GM19328 (cell line): ENCODE results near the gene AQP12B.
"Not testable (repeated sequence)": the region's sequence is repeated elsewhere in the genome, so short reads cannot be mapped to it uniquely, and the experiment has no call there.

ENCODE experiments used
- ATAC-seq: cut with Tn5 transposase; IDR thresholded peaks from one replicate; pipeline ENCODE4 v1.9.1; 2021; ENCODE audit warnings: mild to moderate bottlenecking, moderate library complexity; ENCODE audit not compliant: unreplicated experiment

AQP12B gene

GRCh38 chr2:240701736-240702639, 19.3 kb upstream of the AQP12B start:
- no peak for ATAC-seq

- no peak for ATAC-seq
Measured at GRCh38 chr2:240701091-240701735, 18.5 kb upstream of the AQP12B start.

DNA sequence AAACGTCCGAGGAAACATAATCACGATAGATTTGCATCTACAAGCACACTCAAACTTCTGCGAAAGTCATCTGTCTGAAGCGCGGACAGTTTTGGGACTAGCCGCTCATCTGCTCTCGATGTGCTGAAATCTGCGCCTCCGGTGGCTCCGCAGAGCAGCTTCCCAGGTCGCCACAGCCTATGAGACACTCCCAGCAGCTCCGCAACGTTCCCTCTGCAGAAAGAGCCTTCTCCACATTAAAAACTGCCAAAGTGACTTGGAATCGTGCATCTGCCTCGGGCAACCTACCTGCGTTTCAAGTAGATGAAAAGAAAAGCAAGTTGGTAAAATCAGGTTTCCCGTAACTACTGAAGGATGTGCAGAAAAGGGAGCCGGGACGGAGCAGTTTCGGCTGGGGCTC, 17.9 kb upstream of the AQP12B start:
- ATAC-seq = not testable (repeated sequence)

DNA sequence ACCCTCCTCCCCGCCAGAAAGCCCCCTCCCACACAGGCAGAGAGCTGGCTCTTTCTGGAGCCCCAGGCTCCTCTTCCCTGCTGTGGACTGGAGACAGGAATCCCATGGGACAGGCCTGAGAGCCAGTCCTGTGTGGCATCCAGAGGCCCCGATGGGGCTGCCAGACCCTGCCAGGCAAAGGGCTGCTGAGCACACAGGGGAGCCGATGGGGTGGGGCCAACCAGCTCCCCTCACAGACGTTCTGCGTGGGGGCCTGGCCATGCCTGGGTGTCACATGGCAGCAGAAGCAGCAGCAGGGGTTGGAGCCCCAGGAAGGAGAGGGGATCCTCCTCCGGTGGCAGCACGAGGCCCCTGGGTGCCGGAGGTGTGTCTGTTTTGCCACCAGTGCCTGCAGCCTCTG, 17.1 kb upstream of the AQP12B start:
- not testable (repeated sequence) for ATAC-seq

GRCh38 chr2:240698852-240699561, 16.3 kb upstream of the AQP12B start:
- ATAC-seq = not testable (repeated sequence)

DNA sequence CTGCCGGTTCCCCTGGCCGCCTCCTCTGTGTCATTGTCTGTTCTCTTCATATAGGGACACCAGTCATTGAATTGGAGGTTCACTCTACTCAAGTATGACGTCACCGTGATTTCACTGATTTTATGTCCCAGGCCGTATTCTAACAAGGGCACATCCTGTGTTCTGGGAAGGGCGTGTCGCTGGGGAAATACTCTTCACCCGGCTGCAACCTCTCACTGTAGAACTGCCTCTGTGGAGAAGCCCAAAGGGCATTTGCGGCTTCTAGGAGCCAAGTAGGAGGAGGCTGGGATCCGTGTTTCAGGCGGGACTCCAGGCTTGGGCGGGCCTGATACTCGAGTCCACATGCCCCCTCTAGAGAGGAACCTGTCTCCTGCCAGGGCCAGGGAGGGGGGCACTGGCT, 13.8 kb upstream of the AQP12B start:
- not testable (repeated sequence) for ATAC-seq

DNA sequence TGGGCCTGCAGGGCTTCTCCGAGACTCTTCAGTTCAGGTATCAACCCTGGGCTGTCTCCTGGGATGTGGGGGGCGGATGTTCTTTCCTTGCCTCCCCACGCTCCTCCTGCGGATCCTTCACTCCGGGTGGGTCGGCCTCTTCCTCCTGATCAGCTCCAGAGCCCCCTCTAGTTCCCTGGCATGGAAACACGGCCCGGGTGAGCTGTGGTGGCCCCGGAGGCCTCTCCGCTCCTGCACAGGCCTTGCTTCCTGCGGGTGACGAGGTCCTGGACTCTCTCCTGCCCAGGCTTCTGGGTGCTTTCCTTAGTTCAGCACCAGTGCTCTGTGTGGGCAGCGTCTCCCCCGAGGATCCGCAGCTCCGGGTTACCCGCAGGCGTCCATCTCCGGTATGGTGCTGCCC, 12.9 kb upstream of the AQP12B start:
- not testable (repeated sequence) for ATAC-seq

DNA sequence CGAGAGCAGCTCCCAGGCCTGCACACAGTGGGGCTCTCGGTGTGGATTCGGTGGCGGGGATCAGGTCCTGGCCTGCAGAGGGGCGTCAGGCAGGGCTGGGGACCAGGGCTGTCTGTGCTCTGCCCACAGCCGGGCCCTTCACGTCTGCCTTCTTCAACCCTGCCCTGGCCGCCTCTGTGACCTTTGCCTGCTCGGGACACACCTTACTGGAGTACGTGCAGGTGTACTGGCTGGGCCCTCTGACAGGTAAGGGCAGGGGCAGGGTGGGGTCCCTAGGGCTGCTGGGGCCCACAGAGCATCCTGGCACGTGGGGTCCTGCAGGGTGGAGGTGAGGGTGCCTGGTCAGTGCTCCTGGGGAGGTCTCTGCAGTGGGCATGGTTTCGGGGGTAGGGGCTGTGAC, 11.6 kb upstream of the AQP12B start:
- not testable (repeated sequence) for ATAC-seq

DNA sequence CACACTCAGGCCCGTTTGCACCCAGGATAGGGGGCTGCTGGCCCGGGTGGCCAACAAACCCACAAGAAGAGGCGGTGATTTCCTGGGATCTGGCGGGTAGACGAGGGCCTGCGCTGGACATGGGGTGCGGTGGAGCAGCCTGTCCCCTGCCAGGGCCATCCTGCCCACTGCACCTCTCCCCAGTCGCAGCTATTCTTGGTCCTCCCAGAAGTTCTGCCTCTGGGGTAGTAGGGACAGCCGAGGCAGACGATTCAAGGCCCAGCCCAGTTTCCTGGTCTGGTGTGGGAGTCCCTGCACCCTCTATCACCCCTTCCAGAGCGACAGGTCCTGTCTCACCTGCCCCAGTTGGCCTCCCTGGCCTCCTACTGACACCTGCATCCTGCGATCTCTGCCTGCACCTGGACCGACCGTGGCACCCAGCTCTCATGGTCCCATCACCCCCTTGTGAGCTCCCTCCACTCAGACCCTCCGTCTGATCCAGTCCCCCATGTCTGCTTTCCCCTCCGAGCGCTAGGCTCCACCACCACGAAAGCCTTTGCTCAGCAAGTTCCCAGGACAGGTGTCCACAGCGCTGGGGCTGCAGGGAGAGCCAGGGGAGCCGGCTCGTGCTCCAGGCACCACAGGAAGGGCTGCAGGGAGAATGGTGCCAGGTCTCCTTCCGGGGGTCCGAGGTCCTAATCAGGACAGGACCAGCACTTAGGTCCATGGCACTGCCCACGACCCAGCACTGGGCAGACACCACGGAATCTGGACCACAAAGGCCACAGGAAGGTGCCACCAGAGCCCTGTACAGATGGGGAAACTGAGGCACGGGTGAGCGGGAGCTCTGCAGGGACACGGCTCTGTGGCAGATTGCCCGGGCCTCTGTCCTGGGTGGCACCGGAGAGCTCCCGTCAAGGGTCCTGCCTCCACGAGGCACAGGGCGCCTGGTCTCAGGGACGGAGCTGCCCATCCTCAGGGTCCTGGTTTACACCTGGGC, 10.2 kb upstream of the AQP12B start:
- ATAC-seq = not testable (repeated sequence)

GRCh38 chr2:240691631-240692420, 9.1 kb upstream of the AQP12B start, which contains the start of gene AQP12A:
TSS of gene AQP12A (plus strand) at chr2:240691866. CDS start at chr2:240691914, 48 bp downstream.
- not testable (repeated sequence) for ATAC-seq

DNA sequence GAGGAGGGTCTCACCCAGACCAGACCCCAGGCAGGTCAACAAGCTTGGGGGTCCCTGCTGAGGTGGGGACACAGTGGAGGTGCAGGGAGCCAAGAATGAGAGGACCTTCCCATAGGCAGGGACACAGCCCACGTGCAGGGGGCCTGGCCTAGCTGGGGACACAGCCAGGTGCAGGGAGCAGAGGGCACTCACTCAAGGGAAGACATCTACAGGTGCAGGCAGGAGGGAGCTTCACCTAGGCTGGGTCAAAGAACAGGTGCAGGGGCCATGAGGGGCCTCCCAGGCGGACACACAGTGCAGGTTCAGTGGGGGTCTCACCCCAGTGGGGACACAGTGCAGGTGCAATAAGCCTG, 8.4 kb upstream of the AQP12B start:
- ATAC-seq = not testable (repeated sequence)

DNA sequence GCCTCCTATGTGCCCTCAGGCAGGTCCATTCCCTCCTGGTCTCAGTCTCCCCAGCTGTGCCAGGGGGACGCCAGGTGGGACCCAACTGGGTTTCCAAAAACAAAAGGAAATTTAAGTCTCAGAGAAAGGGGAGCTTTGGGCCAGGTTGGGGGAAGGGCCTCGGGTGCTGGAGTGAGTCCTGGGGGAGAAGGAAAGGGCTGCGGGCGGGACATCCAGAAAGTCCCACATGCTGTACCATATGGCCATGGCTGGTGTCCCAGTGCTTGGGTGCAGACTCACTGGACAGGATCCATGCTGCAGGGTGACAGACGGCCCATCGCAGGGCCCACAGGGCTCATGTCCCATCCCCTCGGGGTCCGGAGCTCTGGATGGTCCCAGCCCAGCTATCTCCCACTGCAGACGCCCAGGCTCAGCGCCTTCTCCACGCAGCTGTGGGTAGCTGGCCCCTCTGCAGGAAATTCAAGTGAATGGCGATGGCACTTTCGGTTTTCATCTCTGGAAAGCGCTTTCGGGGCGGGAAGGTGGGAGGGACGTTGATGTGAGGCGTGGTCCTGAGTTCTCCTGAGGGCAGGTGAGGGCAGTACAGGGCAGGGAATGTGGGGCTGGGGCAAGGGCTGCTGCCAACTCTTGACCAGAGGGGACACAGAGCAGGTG, 7.9 kb upstream of the AQP12B start:
- ATAC-seq = not testable (repeated sequence)

DNA sequence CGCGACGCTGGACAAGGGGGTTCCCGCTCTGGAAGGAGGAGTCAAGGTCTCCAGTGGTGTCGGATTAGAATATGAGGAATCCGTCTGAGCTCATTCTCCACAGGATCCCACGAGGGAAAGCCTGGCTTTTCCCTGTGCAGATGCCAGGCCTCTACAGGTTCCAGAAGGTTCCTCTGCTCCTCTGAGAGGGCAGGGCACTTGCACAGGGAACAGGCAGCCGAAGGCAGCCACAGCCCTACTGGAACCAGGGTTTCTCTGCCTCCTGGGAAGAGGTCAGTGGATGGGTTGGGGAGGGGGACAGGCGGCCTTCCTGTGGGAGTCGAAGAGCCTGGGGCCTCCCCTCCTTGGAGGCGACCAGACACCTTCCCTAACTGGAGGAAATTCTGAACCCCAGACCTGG, 7.3 kb upstream of the AQP12B start:
- no peak for ATAC-seq

- no peak for ATAC-seq
Measured at GRCh38 chr2:240688553-240688919, 5.9 kb upstream of the AQP12B start.

DNA sequence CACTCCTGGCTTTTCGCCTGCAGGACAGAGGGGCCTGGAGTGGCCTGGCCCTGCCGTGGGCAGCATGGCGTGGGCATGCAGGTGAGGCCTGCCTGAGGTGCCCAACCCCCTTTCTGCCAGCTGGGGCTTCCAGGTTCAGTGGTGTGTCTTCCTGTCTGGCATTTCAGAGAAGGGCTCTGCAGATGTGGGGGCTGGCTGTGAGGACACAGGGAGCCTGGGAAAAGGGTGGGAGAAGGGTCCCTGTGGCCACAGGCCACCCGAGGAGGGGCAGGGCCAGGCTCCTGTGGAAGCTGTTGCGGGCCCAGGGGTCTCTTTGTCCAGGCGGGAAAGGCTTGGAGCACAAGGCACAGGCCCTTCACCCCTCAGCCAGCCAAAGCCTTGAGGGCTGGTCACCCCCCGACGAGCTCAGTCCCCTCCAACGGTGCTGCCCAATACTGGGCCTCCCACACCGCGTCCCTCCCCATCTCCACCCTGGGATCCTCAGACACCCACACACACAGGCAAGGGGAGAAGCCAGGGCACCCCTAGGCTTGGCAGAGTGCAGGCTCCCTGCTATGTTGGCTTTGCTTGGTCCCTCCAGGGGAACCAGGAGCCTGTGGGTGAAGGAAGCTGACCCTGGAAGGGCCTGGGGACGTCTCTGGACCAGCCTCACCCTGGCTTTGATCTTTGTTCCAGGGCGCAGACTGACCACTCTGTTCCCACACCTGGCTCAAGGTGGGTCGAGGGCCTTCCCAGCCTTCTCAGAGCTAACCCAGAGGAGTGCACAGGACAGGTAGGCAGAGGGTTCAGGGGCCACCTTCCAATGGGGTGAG, 5.3 kb upstream of the AQP12B start:
- no peak for ATAC-seq

GRCh38 chr2:240687045-240687740, 4.5 kb upstream of the AQP12B start:
- no peak for ATAC-seq

DNA sequence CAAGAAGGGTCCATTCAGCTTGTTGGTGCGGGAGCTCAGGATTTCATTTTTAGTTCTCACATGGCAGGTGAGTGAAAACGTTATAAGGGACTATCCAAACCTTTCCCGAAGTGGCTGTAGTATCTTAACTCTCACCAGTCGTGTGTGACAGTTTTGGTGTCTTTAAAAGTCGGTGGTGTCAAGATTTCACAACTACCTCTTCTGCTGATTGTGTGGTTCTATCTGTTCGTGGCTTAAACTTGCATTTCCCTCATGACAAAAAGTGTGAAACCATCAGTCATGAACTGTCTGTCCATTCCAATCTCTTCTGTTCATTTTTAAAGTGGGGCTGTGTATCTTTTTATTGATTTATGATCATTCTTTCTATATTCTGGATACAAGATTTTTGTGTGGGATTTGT, 3.8 kb upstream of the AQP12B start:
- no peak for ATAC-seq
